RWPE1 (cell line): ENCODE measurements around the gene ADGRE1.

Source experiments
- CTCF ChIA-PET: fragments of 350-600 bp; sonication (Branson Sonifier 250); formaldehyde crosslinking; extraction: SDS; loops from one replicate; lab custom pipeline; 2021; lab: Yijun Ruan, JAX
- POLR2A ChIA-PET: fragments of 400-600 bp; formaldehyde crosslinking; extraction: SDS; loops from one replicate; lab custom pipeline; 2020; ENCODE audit warnings: antibody characterized with exemption; ENCODE audit not compliant: low non-redundant PET; lab: Yijun Ruan, JAX
- DNase-seq: peaks from one replicate; pipeline ENCODE4 v3.0.0; 2012; ENCODE audit warnings: low spot score
- H3K27ac ChIP-seq: fragments of 450-650 bp; 2 replicates; pipeline ENCODE4 v1.5.1; 2017
- TF ChIP-seq, protein P1 (sequence below): fragments of 450-650 bp; conservative IDR thresholded peaks from 2 replicates; pipeline ENCODE4 v1.5.1; 2017; ENCODE audit warnings: low read depth, mild to moderate bottlenecking

The ADGRE1 gene

GRCh38 chr19:6851359-6851758 lies 36.0 kb upstream of the ADGRE1 start:
- CTCF ChIA-PET, result no interaction called here
- TF ChIP-seq, protein P1, sequence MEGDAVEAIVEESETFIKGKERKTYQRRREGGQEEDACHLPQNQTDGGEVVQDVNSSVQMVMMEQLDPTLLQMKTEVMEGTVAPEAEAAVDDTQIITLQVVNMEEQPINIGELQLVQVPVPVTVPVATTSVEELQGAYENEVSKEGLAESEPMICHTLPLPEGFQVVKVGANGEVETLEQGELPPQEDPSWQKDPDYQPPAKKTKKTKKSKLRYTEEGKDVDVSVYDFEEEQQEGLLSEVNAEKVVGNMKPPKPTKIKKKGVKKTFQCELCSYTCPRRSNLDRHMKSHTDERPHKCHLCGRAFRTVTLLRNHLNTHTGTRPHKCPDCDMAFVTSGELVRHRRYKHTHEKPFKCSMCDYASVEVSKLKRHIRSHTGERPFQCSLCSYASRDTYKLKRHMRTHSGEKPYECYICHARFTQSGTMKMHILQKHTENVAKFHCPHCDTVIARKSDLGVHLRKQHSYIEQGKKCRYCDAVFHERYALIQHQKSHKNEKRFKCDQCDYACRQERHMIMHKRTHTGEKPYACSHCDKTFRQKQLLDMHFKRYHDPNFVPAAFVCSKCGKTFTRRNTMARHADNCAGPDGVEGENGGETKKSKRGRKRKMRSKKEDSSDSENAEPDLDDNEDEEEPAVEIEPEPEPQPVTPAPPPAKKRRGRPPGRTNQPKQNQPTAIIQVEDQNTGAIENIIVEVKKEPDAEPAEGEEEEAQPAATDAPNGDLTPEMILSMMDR, result no peak
- POLR2A ChIA-PET, result no interaction called here
- H3K27ac ChIP-seq, result no peak overlapping the region
- no peak for DNase-seq

DNA sequence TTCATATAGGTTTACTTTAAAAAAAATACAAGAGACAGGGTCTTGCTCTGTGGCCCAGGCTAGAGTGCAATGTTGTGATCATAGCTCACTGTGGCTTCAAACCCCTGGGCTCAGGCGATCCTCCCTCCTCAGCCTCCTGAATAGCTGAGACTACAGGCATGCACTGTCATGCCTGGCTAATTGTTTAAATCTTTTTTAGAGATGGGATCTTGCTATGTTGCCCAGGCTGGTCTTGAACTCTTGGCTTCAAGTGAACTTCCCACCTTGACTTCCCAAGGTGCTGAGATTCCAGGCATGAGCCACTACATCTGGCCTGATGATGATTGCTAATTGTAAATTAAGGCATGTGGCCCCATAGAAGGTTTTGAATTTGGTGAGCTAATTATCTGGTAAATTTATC lies 35.4 kb upstream of the ADGRE1 start:
- no peak for DNase-seq
- H3K27ac ChIP-seq, result no peak overlapping the region
- ChIA-PET CTCF (interaction anchor here (0.7 kb wide), 1 partner anchor 12 kb away, joined by 3 read pairs; no protein-coding TSS in a partner anchor), POLR2A (no interaction called here)
- TF ChIP-seq, protein P1, result no peak

DNA sequence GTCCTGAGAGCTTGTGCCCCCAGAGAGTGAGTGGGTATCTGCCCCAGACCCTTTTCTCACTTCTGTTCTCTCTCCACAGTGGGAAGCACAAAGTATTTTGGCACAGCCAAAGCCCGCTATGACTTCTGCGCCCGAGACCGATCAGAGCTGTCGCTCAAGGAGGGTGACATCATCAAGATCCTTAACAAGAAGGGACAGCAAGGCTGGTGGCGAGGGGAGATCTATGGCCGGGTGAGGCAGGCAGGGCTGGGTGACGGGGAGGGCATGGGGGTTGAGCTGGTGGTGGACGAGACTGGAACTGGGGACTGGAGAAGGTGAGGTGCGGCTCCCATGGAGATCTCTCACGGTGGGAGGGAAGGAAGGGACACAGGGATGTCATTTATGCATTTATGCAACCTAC lies 33.5 kb upstream of the ADGRE1 start:
- TF ChIP-seq, protein P1, result no peak
- DNase-seq, result no peak
- H3K27ac ChIP-seq, result no peak overlapping the region
- POLR2A ChIA-PET, result no interaction called here
- CTCF ChIA-PET, result no interaction called here

DNA sequence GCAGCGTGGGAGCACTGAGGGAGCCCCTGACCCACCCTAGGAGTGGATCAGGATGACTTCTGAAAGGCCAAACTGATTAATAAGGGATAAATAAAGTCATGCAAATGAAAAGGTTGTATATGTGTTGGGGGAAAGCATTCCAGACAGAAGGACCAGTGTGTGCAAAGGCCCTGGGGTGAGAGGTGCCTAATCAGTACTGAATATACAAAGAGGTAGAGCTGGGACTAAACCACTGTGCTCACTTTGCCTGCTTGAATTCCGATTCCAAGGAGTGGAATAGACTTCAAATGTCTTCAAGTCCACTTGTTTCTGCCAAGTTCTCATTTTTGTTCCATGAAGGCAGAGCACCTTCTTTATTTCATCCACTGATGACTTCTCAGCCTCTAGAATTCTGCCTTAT lies 32.6 kb upstream of the ADGRE1 start:
- no peak for DNase-seq
- TF ChIP-seq, protein P1, result no peak
- CTCF ChIA-PET, result no interaction called here
- POLR2A ChIA-PET, result no interaction called here
- no peak overlapping the region for H3K27ac ChIP-seq

GRCh38 chr19:6856749-6857372 lies 30.5 kb upstream of the ADGRE1 start:
- TF ChIP-seq, protein P1, result no peak
- H3K27ac ChIP-seq, result no peak overlapping the region
- DNase-seq, result no peak
- ChIA-PET CTCF (interaction anchor here (0.6 kb wide), 1 partner anchor 748 kb away, joined by 4 read pairs; no protein-coding TSS in a partner anchor), POLR2A (no interaction called here)

GRCh38 chr19:6861683-6862286 lies 25.6 kb upstream of the ADGRE1 start:
- no peak overlapping the region for H3K27ac ChIP-seq
- peak; percentile 25 for DNase-seq
- TF ChIP-seq, protein P1, result no peak
- CTCF ChIA-PET, result interaction anchor here (0.6 kb wide), 1 partner anchor 125 kb away, joined by 3 read pairs; no protein-coding TSS in a partner anchor
- POLR2A ChIA-PET, result interaction anchor here (0.6 kb wide), 2 partner anchors 97 to 282 kb away, joined by 3 read pairs; no protein-coding TSS in a partner anchor
